Kidney (tissue), 14 donors: ENCODE results near the gene FAXC. TPM values are rescaled to one million over a fixed set of nuclear protein-coding genes. Genes with fewer than 3 reads are reported as not detected.
A peak's percentile ranks its signal among the peaks of the same experiment; 100 is the strongest.

Experiments used
- DNase-seq, 5 donors: peaks; one replicate each; pipeline ENCODE4 v3.0.0-alpha.2; 2013 to 2020
- FAIRE-seq: peaks from 2 replicates; lab custom pipeline; 2012; peaks lifted over from hg19 to GRCh38; lab: Jason Lieb, UNC
- H3K27ac ChIP-seq, 2 donors: one replicate each; pipeline ENCODE4 v1.7.0; 2013; ENCODE audit warnings: low read depth in 2 of 2, low read length in 2 of 2, inconsistent platforms in 1 of 2
- H3K27me3 ChIP-seq: one replicate; pipeline ENCODE4 v1.7.1; 2013; ENCODE audit warnings: low read length, inconsistent platforms; ENCODE audit not compliant: control insufficient read depth, insufficient read depth
- H3K36me3 ChIP-seq, 3 donors: one replicate each; pipeline versions ENCODE4 v1.7.0 to v1.7.1; 2013; ENCODE audit warnings: low read length in 3 of 3, control low read depth in 1 of 3, inconsistent platforms in 1 of 3; ENCODE audit not compliant: insufficient read depth in 3 of 3, control insufficient read depth in 2 of 3
- H3K4me1 ChIP-seq, 3 donors: one replicate each; pipeline versions ENCODE4 v1.7.0 to v1.7.1; 2013; ENCODE audit warnings: low read length in 3 of 3, inconsistent platforms in 1 of 3, low read depth in 1 of 3; ENCODE audit not compliant: control insufficient read depth in 2 of 3, insufficient read depth in 2 of 3
- H3K4me3 ChIP-seq, 3 donors: one replicate each; pipeline versions ENCODE4 v1.7.0 to v1.8.1; 2013; ENCODE audit warnings: low read length in 3 of 3, control low read depth in 1 of 3, inconsistent platforms in 1 of 3
- H3K9ac ChIP-seq, 3 donors: one replicate each; pipeline versions ENCODE4 v1.7.0 to v1.7.1; 2013; ENCODE audit warnings: low read length in 3 of 3, control low read depth in 1 of 3, inconsistent platforms in 1 of 3
- H3K9me3 ChIP-seq, 3 donors: one replicate each; pipeline versions ENCODE4 v1.7.0 to v1.7.1; 2013; ENCODE audit warnings: low read length in 3 of 3, control low read depth in 1 of 3, inconsistent platforms in 1 of 3; ENCODE audit not compliant: control insufficient read depth in 2 of 3, insufficient read depth in 1 of 3
- intact Hi-C: fragments of 100-400 bp; cut with DNase I; formaldehyde crosslinking; loops from one replicate; pipeline ENCODE4 v1.11.1; 2022
- polyA plus RNA-seq: library from polyadenylated mRNA; stranded (reverse); fragments of 350-450 nt; fragmentation: Illumina TruSeq; extraction: RNeasy Lipid Tissue Mini Kit (QIAGEN cat#74804); gene quantifications from one replicate; pipeline ENCODE4 v1.2.3, GENCODE V29; 2014; ENCODE audit warnings: low read depth, low replicate concordance; ENCODE audit not compliant: insufficient read depth
- total RNA-seq: library from RNA; stranded (reverse); fragmentation: NEBNext Ultra II Directional; extraction: Animal tissue kit (Norgen Biotek cat#: 25700); gene quantifications from one replicate; pipeline ENCODE4 v1.2.1, GENCODE V29; 2021
- TF ChIP-seq, protein P1 (sequence below): IDR thresholded peaks from 3 replicates; pipeline ENCODE4 v1.5.1; 2012; ENCODE audit warnings: mild to moderate bottlenecking, moderate library complexity, borderline replicate concordance; ENCODE audit not compliant: insufficient read depth; ENCODE audit errors: extremely low read depth
- donor health status: control.
- donor health status: control.
- donor health status: control.
- donor health status: control.
- donor health status: control.
- donor health status: DM: yes; HTN: yes; CAD: no.
- donor health status: Normal renal cell carcinoma (clear cell type).

Gene FAXC
- total and polyA plus RNA-seq, 2 donors from 2014 or later, result 1.4 to 3.3 TPM

- intact Hi-C loops, result no loop called here
- Histone ChIP-seq H3K4me1 (no peaks in the 10 kb centered on the region), H3K9me3 (no peaks in the 10 kb centered on the region), H3K36me3 (no peaks in the 10 kb centered on the region), H3K27ac (no peak overlapping the region), H3K4me3 (no peak overlapping the region), H3K9ac (no peak overlapping the region), H3K27me3 (no peaks in the 10 kb centered on the region)
- no peak for FAIRE-seq
- no peak for DNase-seq
- TF ChIP-seq, protein P1, sequence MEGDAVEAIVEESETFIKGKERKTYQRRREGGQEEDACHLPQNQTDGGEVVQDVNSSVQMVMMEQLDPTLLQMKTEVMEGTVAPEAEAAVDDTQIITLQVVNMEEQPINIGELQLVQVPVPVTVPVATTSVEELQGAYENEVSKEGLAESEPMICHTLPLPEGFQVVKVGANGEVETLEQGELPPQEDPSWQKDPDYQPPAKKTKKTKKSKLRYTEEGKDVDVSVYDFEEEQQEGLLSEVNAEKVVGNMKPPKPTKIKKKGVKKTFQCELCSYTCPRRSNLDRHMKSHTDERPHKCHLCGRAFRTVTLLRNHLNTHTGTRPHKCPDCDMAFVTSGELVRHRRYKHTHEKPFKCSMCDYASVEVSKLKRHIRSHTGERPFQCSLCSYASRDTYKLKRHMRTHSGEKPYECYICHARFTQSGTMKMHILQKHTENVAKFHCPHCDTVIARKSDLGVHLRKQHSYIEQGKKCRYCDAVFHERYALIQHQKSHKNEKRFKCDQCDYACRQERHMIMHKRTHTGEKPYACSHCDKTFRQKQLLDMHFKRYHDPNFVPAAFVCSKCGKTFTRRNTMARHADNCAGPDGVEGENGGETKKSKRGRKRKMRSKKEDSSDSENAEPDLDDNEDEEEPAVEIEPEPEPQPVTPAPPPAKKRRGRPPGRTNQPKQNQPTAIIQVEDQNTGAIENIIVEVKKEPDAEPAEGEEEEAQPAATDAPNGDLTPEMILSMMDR, result no peak
These were observed 42.1 kb downstream of the FAXC start for GRCh38 chr6:99307295-99307907.

DNA sequence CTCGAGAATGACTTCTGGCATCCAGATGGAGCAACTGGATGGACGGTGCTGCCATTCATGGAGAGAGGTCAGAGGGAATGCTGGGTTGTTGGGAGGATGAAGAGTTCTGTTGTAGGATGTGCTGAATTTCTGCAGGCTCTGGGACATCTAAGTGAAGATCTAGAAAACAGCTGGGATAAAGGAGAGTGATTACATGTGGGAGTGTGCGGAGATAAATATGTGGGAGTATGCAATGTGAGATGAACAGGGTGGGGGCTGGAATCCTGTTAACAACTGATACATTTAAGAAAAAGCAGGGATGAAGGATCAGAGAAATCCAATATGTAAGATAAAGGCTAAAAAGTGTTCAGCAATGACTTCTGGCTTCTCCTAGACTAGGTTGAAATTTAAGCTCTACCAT, 43.1 kb downstream of the FAXC start:
- intact Hi-C loops, result no loop called here
- TF ChIP-seq, protein P1, result no peak
- no peaks in the 10 kb centered on the region for H3K27me3 ChIP-seq
- no peak overlapping the region for H3K4me3 ChIP-seq
- H3K9me3 ChIP-seq, result no peaks in the 10 kb centered on the region
- no peaks in the 10 kb centered on the region for H3K36me3 ChIP-seq
- H3K9ac ChIP-seq, result no peak overlapping the region
- FAIRE-seq (no peak), DNase-seq (peak in 3 of 5 donors; percentile 25 to 68 (median 66))
- no peaks in the 10 kb centered on the region for H3K4me1 ChIP-seq
- H3K27ac ChIP-seq, result no peak overlapping the region

DNA sequence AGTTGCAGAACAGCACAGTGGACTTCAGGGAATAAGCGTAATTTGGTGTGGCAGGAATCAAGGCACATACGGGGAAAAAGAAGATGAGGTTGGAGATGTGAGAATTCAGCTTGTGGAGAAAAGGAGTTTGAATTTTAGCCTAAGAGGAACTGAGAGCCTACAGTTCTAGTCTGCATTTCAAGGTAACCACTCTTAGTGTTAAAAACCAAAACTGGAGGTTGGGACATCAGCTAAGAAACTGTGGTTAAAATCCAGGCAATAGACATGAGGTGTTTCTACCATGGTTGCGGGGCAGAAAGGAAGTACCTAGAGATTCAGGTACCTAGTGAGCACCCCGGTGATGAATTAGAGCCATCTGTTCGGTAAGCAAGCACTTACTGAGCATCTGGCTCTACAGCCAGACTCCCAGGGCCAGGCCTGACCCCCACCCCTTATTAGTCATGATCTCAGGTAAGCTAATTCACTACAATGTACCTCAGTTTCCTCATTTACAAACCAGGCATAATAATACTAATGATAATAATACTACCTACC, 44.4 kb downstream of the FAXC start:
- Histone ChIP-seq H3K27ac (no peak overlapping the region), H3K4me3 (no peak overlapping the region), H3K36me3 (no peaks in the 10 kb centered on the region), H3K4me1 (no peaks in the 10 kb centered on the region), H3K27me3 (no peaks in the 10 kb centered on the region), H3K9ac (no peak overlapping the region), H3K9me3 (no peaks in the 10 kb centered on the region)
- TF ChIP-seq, protein P1, result no peak
- FAIRE-seq, result no peak
- no peak for DNase-seq
- intact Hi-C loops, result no loop called here

DNA sequence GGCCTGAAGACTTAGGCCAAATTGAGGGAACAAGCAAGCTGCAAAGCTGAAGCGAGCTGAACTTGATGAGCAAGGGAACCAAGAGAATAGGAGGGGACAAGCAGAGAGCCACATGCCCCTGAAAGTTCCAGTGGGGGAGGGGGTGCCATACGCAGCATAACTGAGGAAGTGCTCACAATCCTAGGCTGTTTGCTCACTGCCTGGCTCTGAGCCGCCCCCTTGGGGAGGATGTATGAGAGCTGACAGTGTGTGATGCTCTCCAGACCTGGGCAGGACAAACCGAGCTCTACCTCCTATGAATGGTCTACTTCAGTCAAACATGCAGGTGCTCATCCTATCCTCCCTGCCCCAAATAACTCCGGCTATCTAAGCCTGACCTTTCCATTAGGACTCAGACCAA, 52.1 kb downstream of the FAXC start:
- Histone ChIP-seq H3K27me3 (no peaks in the 10 kb centered on the region), H3K36me3 (no peaks in the 10 kb centered on the region), H3K4me3 (no peak overlapping the region), H3K27ac (no peak overlapping the region), H3K4me1 (peaks cover 0 to 2% (median 0%) of the 10 kb centered on the region in 3 donors), H3K9ac (no peak overlapping the region), H3K9me3 (no peaks in the 10 kb centered on the region)
- intact Hi-C loops, result no loop called here
- FAIRE-seq (no peak), DNase-seq (no peak)
- TF ChIP-seq, protein P1, result no peak
